Stimulated activated CD8-positive, alpha-beta memory T cell treated with anti-CD3 and anti-CD28 coated beads, Interleukin-12 subunit alpha, Interleukin-12 subunit beta, amount 100 ng/mL, for 24 hours (primary cell): ENCODE measurements around the gene NKAPL.
A peak's percentile ranks its signal among the peaks of the same experiment; 100 is the strongest.

Source experiments
- DNase-seq: peaks from one replicate; pipeline ENCODE4 v3.0.0-alpha.2; 2020; ENCODE audit errors: extremely low read depth

The NKAPL gene

GRCh38 chr6:28245206-28245941 lies 13.7 kb upstream of the NKAPL start:
- no peak for DNase-seq

GRCh38 chr6:28248916-28249315 lies 10.2 kb upstream of the NKAPL start:
- DNase-seq = no peak

- DNase-seq = no peak
Observed at GRCh38 chr6:28250747-28251146, 8.3 kb upstream of the NKAPL start.

- no peak for DNase-seq
Observed at GRCh38 chr6:28251661-28252008, 7.5 kb upstream of the NKAPL start.

- peak; percentile 54 for DNase-seq
Observed at GRCh38 chr6:28252009-28252975, 6.8 kb upstream of the NKAPL start, which contains the start of gene ZKSCAN4. ZKSCAN4 (minus strand) TSS chr6:28252269; CDS start chr6:28251980, 289 bp downstream.

- no peak for DNase-seq
Observed at GRCh38 chr6:28254121-28254519, 5.0 kb upstream of the NKAPL start.

GRCh38 chr6:28257042-28257441 lies 2.1 kb upstream of the NKAPL start:
- no peak for DNase-seq

GRCh38 chr6:28263922-28264321 lies 4.8 kb downstream of the NKAPL start:
- DNase-seq = no peak

- no peak for DNase-seq
Observed at GRCh38 chr6:28264834-28265401, 5.8 kb downstream of the NKAPL start.

- DNase-seq = no peak
Observed at GRCh38 chr6:28266563-28266961, 7.5 kb downstream of the NKAPL start.

GRCh38 chr6:28266962-28267694 lies 8.0 kb downstream of the NKAPL start, which contains the start of gene ZSCAN26:
ZSCAN26 (plus strand) TSS chr6:28267143; CDS start chr6:28271920, 4,777 bp downstream.
- DNase-seq = peak; percentile 52

- no peak for DNase-seq
Observed at GRCh38 chr6:28267695-28268059, 8.6 kb downstream of the NKAPL start.

- DNase-seq = no peak
Observed at GRCh38 chr6:28269492-28269891, 10.4 kb downstream of the NKAPL start.

GRCh38 chr6:28274888-28275287 lies 15.8 kb downstream of the NKAPL start:
- DNase-seq = no peak

- no peak for DNase-seq
Observed at GRCh38 chr6:28277746-28278145, 18.6 kb downstream of the NKAPL start.

- no peak for DNase-seq
Observed at GRCh38 chr6:28280595-28281287, 21.6 kb downstream of the NKAPL start.

GRCh38 chr6:28281288-28282064 lies 22.4 kb downstream of the NKAPL start, which contains the start of gene PGBD1:
PGBD1 (plus strand) TSS chr6:28281572; CDS start chr6:28283814, 2,242 bp downstream.
- peak; percentile 28 for DNase-seq

- DNase-seq = no peak
Observed at GRCh38 chr6:28282926-28283325, 23.8 kb downstream of the NKAPL start.

- DNase-seq = no peak
Observed at GRCh38 chr6:28291573-28291972, 32.5 kb downstream of the NKAPL start.

- no peak for DNase-seq
Observed at GRCh38 chr6:28295326-28295725, 36.2 kb downstream of the NKAPL start.
